Osteoblast (primary cell): Measurements from ENCODE around the gene JPH4. TPM values are rescaled to one million over a fixed set of nuclear protein-coding genes. Genes with fewer than 3 reads are reported as not detected.

Experiments used
- DNase-seq: peaks from one replicate; pipeline ENCODE4 v3.0.0; 2011; ENCODE audit warnings: low spot score, mixed read lengths; ENCODE audit not compliant: insufficient read length; ENCODE audit errors: missing footprints
- H2AFZ ChIP-seq: 2 replicates; pipeline ENCODE4 v1.6.0; 2011; ENCODE audit warnings: mild to moderate bottlenecking, low read length
- H3K27ac ChIP-seq: 2 replicates; pipeline ENCODE4 v1.5.1; 2011; ENCODE audit warnings: mild to moderate bottlenecking, low read depth, low read length, moderate library complexity
- H3K27me3 ChIP-seq: 2 replicates; pipeline ENCODE4 v1.6.0; 2012; ENCODE audit warnings: mild to moderate bottlenecking, control low read depth, inconsistent platforms, low read length, moderate library complexity; ENCODE audit not compliant: insufficient read depth
- H3K36me3 ChIP-seq: 2 replicates; pipeline ENCODE4 v1.5.1; 2011; ENCODE audit warnings: mild to moderate bottlenecking, low read length, control low read depth, moderate library complexity; ENCODE audit not compliant: insufficient read depth
- H3K4me1 ChIP-seq: 2 replicates; pipeline ENCODE4 v1.5.1; 2011; ENCODE audit warnings: mild to moderate bottlenecking, low read length, control low read depth, moderate library complexity; ENCODE audit not compliant: insufficient read depth
- H3K4me2 ChIP-seq: 2 replicates; pipeline ENCODE4 v1.6.0; 2011; ENCODE audit warnings: mild to moderate bottlenecking, low read length; ENCODE audit not compliant: insufficient read depth
- H3K4me3 ChIP-seq: fragments of 200-600 bp; sonication (generic); 3 replicates; pipeline ENCODE4 v1.5.1; 2012; ENCODE audit warnings: mild to moderate bottlenecking, low read length, inconsistent platforms; ENCODE audit not compliant: insufficient read depth
- H3K79me2 ChIP-seq: 2 replicates; pipeline ENCODE4 v1.6.0; 2012; ENCODE audit warnings: mild to moderate bottlenecking, low read length, control low read depth, inconsistent platforms; ENCODE audit not compliant: insufficient read depth
- H3K9me3 ChIP-seq: 2 replicates; pipeline ENCODE4 v1.5.1; 2011; ENCODE audit warnings: low read depth, low read length, control low read depth
- H4K20me1 ChIP-seq: 2 replicates; pipeline ENCODE4 v1.6.0; 2012; ENCODE audit warnings: mild to moderate bottlenecking, low read length, control low read depth; ENCODE audit not compliant: insufficient read depth
- total RNA-seq: library from RNA; depleted of rRNA; stranded (reverse); fragments of >200 nt; gene quantifications from 2 replicates; pipeline ENCODE4 v1.2.3, GENCODE V29; 2012
- TF ChIP-seq, protein P1 (sequence below): IDR thresholded peaks from 2 replicates; pipeline ENCODE4 v1.5.1; 2011; ENCODE audit warnings: mild to moderate bottlenecking, low read depth, low read length, moderate library complexity; ENCODE audit errors: extremely low read depth

JPH4 gene
- total RNA-seq, 1 donor: not detected

DNA sequence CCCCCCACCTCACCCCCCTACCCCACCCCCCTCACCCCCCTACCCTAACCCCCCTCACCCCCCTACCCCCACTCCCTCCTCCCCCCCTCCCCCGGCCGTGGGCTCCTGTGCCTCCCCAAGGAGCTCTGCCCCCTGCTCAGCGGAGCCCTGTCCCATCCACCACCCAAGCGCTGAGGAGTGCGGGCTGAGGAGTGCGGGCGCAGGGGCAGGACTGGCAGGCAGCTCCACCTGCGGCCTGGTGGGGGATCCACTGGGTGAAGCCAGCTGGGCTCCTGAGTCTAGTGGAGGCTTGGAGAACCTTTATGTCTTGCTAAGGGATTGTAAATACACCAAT is 2.3 kb upstream of the JPH4 start:
- no peak overlapping the region for H3K27ac ChIP-seq
- no peaks in the 10 kb centered on the region for H3K36me3 ChIP-seq
- no peaks in the 10 kb centered on the region for H3K79me2 ChIP-seq
- peaks cover 30% of the 10 kb centered on the region for H3K27me3 ChIP-seq
- no peak overlapping the region for H3K4me2 ChIP-seq
- no peak for DNase-seq
- H3K4me1 ChIP-seq: no peaks in the 10 kb centered on the region
- H3K4me3 ChIP-seq: no peak overlapping the region
- TF ChIP-seq, protein P1, sequence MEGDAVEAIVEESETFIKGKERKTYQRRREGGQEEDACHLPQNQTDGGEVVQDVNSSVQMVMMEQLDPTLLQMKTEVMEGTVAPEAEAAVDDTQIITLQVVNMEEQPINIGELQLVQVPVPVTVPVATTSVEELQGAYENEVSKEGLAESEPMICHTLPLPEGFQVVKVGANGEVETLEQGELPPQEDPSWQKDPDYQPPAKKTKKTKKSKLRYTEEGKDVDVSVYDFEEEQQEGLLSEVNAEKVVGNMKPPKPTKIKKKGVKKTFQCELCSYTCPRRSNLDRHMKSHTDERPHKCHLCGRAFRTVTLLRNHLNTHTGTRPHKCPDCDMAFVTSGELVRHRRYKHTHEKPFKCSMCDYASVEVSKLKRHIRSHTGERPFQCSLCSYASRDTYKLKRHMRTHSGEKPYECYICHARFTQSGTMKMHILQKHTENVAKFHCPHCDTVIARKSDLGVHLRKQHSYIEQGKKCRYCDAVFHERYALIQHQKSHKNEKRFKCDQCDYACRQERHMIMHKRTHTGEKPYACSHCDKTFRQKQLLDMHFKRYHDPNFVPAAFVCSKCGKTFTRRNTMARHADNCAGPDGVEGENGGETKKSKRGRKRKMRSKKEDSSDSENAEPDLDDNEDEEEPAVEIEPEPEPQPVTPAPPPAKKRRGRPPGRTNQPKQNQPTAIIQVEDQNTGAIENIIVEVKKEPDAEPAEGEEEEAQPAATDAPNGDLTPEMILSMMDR: no peak
- H4K20me1 ChIP-seq: no peaks in the 10 kb centered on the region
- H3K9me3 ChIP-seq: no peaks in the 10 kb centered on the region
- H2AFZ ChIP-seq: no peak overlapping the region

- no peak overlapping the region for H3K27ac ChIP-seq
- H3K36me3 ChIP-seq: no peaks in the 10 kb centered on the region
- no peak overlapping the region for H3K4me3 ChIP-seq
- H3K9me3 ChIP-seq: no peaks in the 10 kb centered on the region
- DNase-seq: no peak
- H3K27me3 ChIP-seq: peaks cover 35% of the 10 kb centered on the region
- no peaks in the 10 kb centered on the region for H4K20me1 ChIP-seq
- H3K4me1 ChIP-seq: no peaks in the 10 kb centered on the region
- no peaks in the 10 kb centered on the region for H3K79me2 ChIP-seq
- TF ChIP-seq, protein P1: no peak
- H3K4me2 ChIP-seq: no peak overlapping the region
- H2AFZ ChIP-seq: no peak overlapping the region
Observed at GRCh38 chr14:23580152-23580926, 1.7 kb upstream of the JPH4 start.

DNA sequence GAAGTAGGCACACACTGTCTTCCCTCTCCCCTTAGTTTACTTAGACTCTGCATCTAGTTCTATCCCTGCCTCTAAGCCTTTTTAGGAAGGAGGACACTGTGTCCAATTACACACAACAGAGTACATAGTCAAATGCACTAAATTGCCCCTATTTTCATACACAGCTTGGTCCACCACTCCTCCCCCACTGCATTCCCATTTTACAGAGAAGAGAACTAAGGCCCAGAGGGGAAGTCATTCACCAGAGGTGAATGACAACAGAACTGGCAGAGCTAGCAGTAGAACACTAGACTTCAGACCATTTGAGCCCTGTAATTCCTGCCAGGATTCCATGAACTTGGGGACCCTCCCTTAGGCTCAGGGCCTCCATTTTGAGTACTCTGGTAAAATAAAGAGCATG is 1.1 kb upstream of the JPH4 start:
- TF ChIP-seq, protein P1: no peak
- Histone ChIP-seq H3K9me3 (no peaks in the 10 kb centered on the region), H3K4me2 (no peak overlapping the region), H2AFZ (no peak overlapping the region), H3K27ac (no peak overlapping the region), H4K20me1 (no peaks in the 10 kb centered on the region), H3K4me1 (no peaks in the 10 kb centered on the region), H3K36me3 (no peaks in the 10 kb centered on the region), H3K27me3 (peaks cover 41% of the 10 kb centered on the region), H3K79me2 (no peaks in the 10 kb centered on the region), H3K4me3 (no peak overlapping the region)
- DNase-seq: no peak

DNA sequence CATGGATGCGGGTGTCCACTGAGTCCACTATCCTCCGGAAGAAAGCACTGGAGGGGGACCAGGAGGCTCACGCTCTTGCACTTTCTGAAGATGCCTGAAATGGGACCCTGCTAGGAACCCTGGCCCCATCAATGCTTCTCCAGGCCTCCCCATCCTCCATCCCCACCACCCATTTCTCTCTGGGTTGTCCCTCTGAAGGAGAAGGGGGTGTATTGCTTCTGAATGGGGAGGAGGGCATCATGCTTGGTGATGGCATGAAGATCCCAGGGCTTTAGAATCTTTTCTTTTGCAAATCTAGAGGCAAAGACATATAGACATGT is 681 bp upstream of the JPH4 start:
- Histone ChIP-seq H2AFZ (no peak overlapping the region), H3K4me3 (no peak overlapping the region), H3K79me2 (no peaks in the 10 kb centered on the region), H4K20me1 (no peaks in the 10 kb centered on the region), H3K27ac (no peak overlapping the region), H3K36me3 (no peaks in the 10 kb centered on the region), H3K27me3 (peaks cover 45% of the 10 kb centered on the region), H3K4me1 (no peaks in the 10 kb centered on the region), H3K4me2 (no peak overlapping the region), H3K9me3 (no peaks in the 10 kb centered on the region)
- TF ChIP-seq, protein P1: no peak
- DNase-seq: no peak
